Posterior cingulate gyrus (tissue), 11 donors: ENCODE results near the gene TBC1D22B.
A peak's percentile ranks its signal among the peaks of the same experiment; 100 is the strongest.

Source experiments
- DNase-seq, 10 donors: peaks; one replicate each; pipeline versions ENCODE4 v3.0.0 to v3.0.0-alpha.2; 2020 to 2021; ENCODE audit warnings: mixed read lengths in 3 of 10
- intact Hi-C: fragments of 100-400 bp; cut with DNase I; formaldehyde crosslinking; loops from one replicate; pipeline ENCODE4 v1.15.1; 2023

Gene TBC1D22B

GRCh38 chr6:37261198-37261597 is 3.6 kb downstream of the TBC1D22B start:
- no peak for DNase-seq
- intact Hi-C loops: no loop called here

GRCh38 chr6:37262446-37263026 is 5.0 kb downstream of the TBC1D22B start:
- no peak for DNase-seq
- intact Hi-C loops: no loop called here

GRCh38 chr6:37265001-37265400 is 7.4 kb downstream of the TBC1D22B start:
- no peak for DNase-seq
- intact Hi-C loops: no loop called here

GRCh38 chr6:37265860-37266259 is 8.3 kb downstream of the TBC1D22B start:
- no peak for DNase-seq
- intact Hi-C loops: no loop called here

- no peak for DNase-seq
- intact Hi-C loops: no loop called here
Observed at GRCh38 chr6:37269105-37269504, 11.5 kb downstream of the TBC1D22B start.

GRCh38 chr6:37272834-37273566 is 15.4 kb downstream of the TBC1D22B start:
- DNase-seq: no peak
- intact Hi-C loops: no loop called here

GRCh38 chr6:37273690-37274089 is 16.1 kb downstream of the TBC1D22B start:
- no peak for DNase-seq

GRCh38 chr6:37275350-37275749 is 17.8 kb downstream of the TBC1D22B start:
- DNase-seq: no peak
- intact Hi-C loops: no loop called here

More at GRCh38 chr6:37273690-37274089, 16.1 kb downstream of the TBC1D22B start:
- intact Hi-C loops: no loop called here

GRCh38 chr6:37277001-37277409 is 19.4 kb downstream of the TBC1D22B start:
- intact Hi-C loops: no loop called here

GRCh38 chr6:37279366-37280134 is 22.0 kb downstream of the TBC1D22B start:
- no peak for DNase-seq
- intact Hi-C loops: no loop called here

More at GRCh38 chr6:37277001-37277409, 19.4 kb downstream of the TBC1D22B start:
- peak in 1 of 10 donors; percentile 53 for DNase-seq

- intact Hi-C loops: no loop called here
- DNase-seq: peak in 1 of 10 donors; percentile 54
Observed at GRCh38 chr6:37280162-37280887, 22.8 kb downstream of the TBC1D22B start.

GRCh38 chr6:37282371-37282770 is 24.8 kb downstream of the TBC1D22B start:
- no peak for DNase-seq
- intact Hi-C loops: no loop called here

GRCh38 chr6:37283268-37283667 is 25.7 kb downstream of the TBC1D22B start:
- DNase-seq: peak in 1 of 10 donors; percentile 11
- intact Hi-C loops: no loop called here

- intact Hi-C loops: no loop called here
Observed at GRCh38 chr6:37283671-37284151, 26.1 kb downstream of the TBC1D22B start.

GRCh38 chr6:37284781-37285180 is 27.2 kb downstream of the TBC1D22B start:
- intact Hi-C loops: no loop called here
- no peak for DNase-seq

More at GRCh38 chr6:37283671-37284151, 26.1 kb downstream of the TBC1D22B start:
- DNase-seq: peak in 7 of 10 donors; percentile 15 to 81 (median 26)

- intact Hi-C loops: no loop called here
- DNase-seq: peak in 1 of 10 donors; percentile 55
Observed at GRCh38 chr6:37285861-37286311, 28.3 kb downstream of the TBC1D22B start.

- no peak for DNase-seq
- intact Hi-C loops: no loop called here
Observed at GRCh38 chr6:37287519-37288157, 30.1 kb downstream of the TBC1D22B start.

GRCh38 chr6:37288247-37288646 is 30.7 kb downstream of the TBC1D22B start:
- no peak for DNase-seq
- intact Hi-C loops: no loop called here

GRCh38 chr6:37289931-37290330 is 32.4 kb downstream of the TBC1D22B start:
- DNase-seq: no peak
- intact Hi-C loops: no loop called here

- intact Hi-C loops: no loop called here
- no peak for DNase-seq
Observed at GRCh38 chr6:37293426-37293825, 35.9 kb downstream of the TBC1D22B start.
